IPS DF 6.9 (cell line): Measurements from ENCODE around the gene ID4.
"Not testable (repeated sequence)": the region's sequence is repeated elsewhere in the genome, so short reads cannot be mapped to it uniquely, and the experiment has no call there.

ENCODE experiments used
- DNase-seq: peaks from one replicate; pipeline ENCODE4 v3.0.0-alpha.2; 2013; ENCODE audit warnings: low read depth, low spot score
- H3K27ac ChIP-seq: one replicate; pipeline ENCODE4 v1.5.1; 2013; ENCODE audit warnings: low read length, control low read depth
- H3K27me3 ChIP-seq: 2 replicates; pipeline ENCODE4 v1.6.1; 2013; ENCODE audit warnings: mild to moderate bottlenecking, low read length; ENCODE audit not compliant: control insufficient read depth, insufficient read depth
- H3K36me3 ChIP-seq: 2 replicates; pipeline ENCODE4 v1.6.1; 2013; ENCODE audit warnings: low read length; ENCODE audit not compliant: control insufficient read depth, insufficient read depth
- H3K4me1 ChIP-seq: 2 replicates; pipeline ENCODE4 v1.6.1; 2013; ENCODE audit warnings: low read length; ENCODE audit not compliant: control insufficient read depth, insufficient read depth
- H3K4me3 ChIP-seq: 2 replicates; pipeline ENCODE4 v1.5.1; 2013; ENCODE audit warnings: mild to moderate bottlenecking, low read length
- H3K9me3 ChIP-seq: 2 replicates; pipeline ENCODE4 v1.6.1; 2013; ENCODE audit warnings: low read length, inconsistent platforms; ENCODE audit not compliant: control insufficient read depth, insufficient read depth
- WGBS: extraction: QIAGEN DNeasy Blood & Tissue Kit; methylation state at CpG from one replicate; pipeline ENCODE4 v1.1.7; 2013; ENCODE audit warnings: mixed read lengths, missing lambda C conversion rate; ENCODE audit not compliant: insufficient read length, insufficient coverage; 5-methylcytosine and 5-hydroxymethylcytosine counted together

The ID4 gene

GRCh38 chr6:19844689-19845088 lies 7.5 kb downstream of the ID4 start:
- H3K27me3 ChIP-seq = no peaks in the 10 kb centered on the region
- no peak overlapping the region for H3K4me3 ChIP-seq
- DNase-seq = no peak
- H3K9me3 ChIP-seq = no peaks in the 10 kb centered on the region
- H3K36me3 ChIP-seq = no peaks in the 10 kb centered on the region
- WGBS = no CpG with 5 or more reads among the region's 2 CpGs
- H3K27ac ChIP-seq = no peak overlapping the region
- H3K4me1 ChIP-seq = no peaks in the 10 kb centered on the region; the same call in 1 of the 2 replicates

GRCh38 chr6:19845266-19846041 lies 8.3 kb downstream of the ID4 start:
- Histone ChIP-seq H3K4me3 (no peak overlapping the region), H3K27ac (no peak overlapping the region), H3K4me1 (no peaks in the 10 kb centered on the region; the same call in 1 of the 2 replicates), H3K36me3 (no peaks in the 10 kb centered on the region), H3K27me3 (no peaks in the 10 kb centered on the region), H3K9me3 (no peaks in the 10 kb centered on the region)
- no CpG with 5 or more reads among the region's 10 CpGs for WGBS
- DNase-seq = no peak

- no CpG with 5 or more reads among the region's 2 CpGs for WGBS
- H3K36me3 ChIP-seq = no peaks in the 10 kb centered on the region
- no peak overlapping the region for H3K27ac ChIP-seq
- H3K9me3 ChIP-seq = no peaks in the 10 kb centered on the region
- H3K4me3 ChIP-seq = no peak overlapping the region
- DNase-seq = no peak
- no peaks in the 10 kb centered on the region for H3K27me3 ChIP-seq
- H3K4me1 ChIP-seq = no peaks in the 10 kb centered on the region; the same call in 1 of the 2 replicates
These were observed 11.4 kb downstream of the ID4 start for GRCh38 chr6:19848465-19849029.

GRCh38 chr6:19849196-19849595 lies 12.0 kb downstream of the ID4 start:
- no peaks in the 10 kb centered on the region for H3K9me3 ChIP-seq
- no peak for DNase-seq
- H3K36me3 ChIP-seq = no peaks in the 10 kb centered on the region
- H3K4me3 ChIP-seq = no peak overlapping the region
- no peak overlapping the region for H3K27ac ChIP-seq
- H3K27me3 ChIP-seq = no peaks in the 10 kb centered on the region
- WGBS = no CpG with 5 or more reads among the region's 3 CpGs
- H3K4me1 ChIP-seq = no peaks in the 10 kb centered on the region; the same call in 1 of the 2 replicates

- Histone ChIP-seq H3K27ac (no peak overlapping the region), H3K4me1 (no peaks in the 10 kb centered on the region), H3K27me3 (no peaks in the 10 kb centered on the region), H3K9me3 (no peaks in the 10 kb centered on the region), H3K36me3 (no peaks in the 10 kb centered on the region), H3K4me3 (no peak overlapping the region)
- no CpG with 5 or more reads among the region's 4 CpGs for WGBS
- DNase-seq = no peak
These were observed 12.6 kb downstream of the ID4 start for GRCh38 chr6:19849755-19850154.

GRCh38 chr6:19851241-19852089 lies 14.3 kb downstream of the ID4 start:
- no peaks in the 10 kb centered on the region for H3K36me3 ChIP-seq
- H3K4me1 ChIP-seq = no peaks in the 10 kb centered on the region
- H3K9me3 ChIP-seq = no peaks in the 10 kb centered on the region
- H3K27ac ChIP-seq = no peak overlapping the region
- no peak overlapping the region for H3K4me3 ChIP-seq
- no peaks in the 10 kb centered on the region for H3K27me3 ChIP-seq
- WGBS = no CpG with 5 or more reads among the region's 10 CpGs
- no peak for DNase-seq

- H3K4me1 ChIP-seq = no peaks in the 10 kb centered on the region
- H3K9me3 ChIP-seq = no peaks in the 10 kb centered on the region
- WGBS = no CpG with 5 or more reads among the region's 2 CpGs
- H3K4me3 ChIP-seq = no peak overlapping the region
- no peak overlapping the region for H3K27ac ChIP-seq
- no peak for DNase-seq
- H3K36me3 ChIP-seq = no peaks in the 10 kb centered on the region
- no peaks in the 10 kb centered on the region for H3K27me3 ChIP-seq
These were observed 14.9 kb downstream of the ID4 start for GRCh38 chr6:19852090-19852457.

GRCh38 chr6:19852927-19853326 lies 15.8 kb downstream of the ID4 start:
- DNase-seq = no peak
- Histone ChIP-seq H3K27ac (no peak overlapping the region), H3K27me3 (no peaks in the 10 kb centered on the region), H3K4me1 (no peaks in the 10 kb centered on the region), H3K36me3 (no peaks in the 10 kb centered on the region), H3K4me3 (no peak overlapping the region), H3K9me3 (no peaks in the 10 kb centered on the region)
- WGBS = no CpG with 5 or more reads among the region's 6 CpGs

- not testable (repeated sequence) for H3K27me3 ChIP-seq, DNase-seq, H3K9me3 ChIP-seq, H3K4me3 ChIP-seq, H3K27ac ChIP-seq, H3K36me3 ChIP-seq, H3K4me1 ChIP-seq
- no CpG with 5 or more reads among the region's 43 CpGs for WGBS
These were observed 17.3 kb downstream of the ID4 start for GRCh38 chr6:19854421-19855015.

GRCh38 chr6:19855536-19855935 lies 18.4 kb downstream of the ID4 start:
- WGBS = no CpG with 5 or more reads among the region's 8 CpGs
- Histone ChIP-seq H3K27me3 (no peaks in the 10 kb centered on the region), H3K9me3 (no peaks in the 10 kb centered on the region), H3K27ac (no peak overlapping the region), H3K4me1 (no peaks in the 10 kb centered on the region), H3K36me3 (no peaks in the 10 kb centered on the region), H3K4me3 (no peak overlapping the region)
- DNase-seq = no peak
